ENCODE data around the gene CXorf66.
"Not testable (repeated sequence)": the region's sequence is repeated elsewhere in the genome, so short reads cannot be mapped to it uniquely, and the experiment has no call there.

Gene CXorf66

GRCh38 chrX:139924696-139925095, 40.6 kb downstream of the CXorf66 start:
- no peak for DNase-seq (ENCODE audit: low spot score)

GRCh38 chrX:139924069-139924695, 41.1 kb downstream of the CXorf66 start:
- no peak for DNase-seq (ENCODE audit: low spot score)

- not testable (repeated sequence) for DNase-seq (ENCODE audit: low spot score)
Observed at GRCh38 chrX:139921142-139921541, 44.2 kb downstream of the CXorf66 start.

- DNase-seq (ENCODE audit: low spot score) = no peak
Observed at GRCh38 chrX:139920316-139920715, 45.0 kb downstream of the CXorf66 start.

- no peak for DNase-seq (ENCODE audit: low spot score)
Observed at GRCh38 chrX:139914421-139914820, 50.9 kb downstream of the CXorf66 start.

GRCh38 chrX:139909712-139910111, 55.6 kb downstream of the CXorf66 start:
- no peak for DNase-seq (ENCODE audit: low spot score)

- DNase-seq (ENCODE audit: low spot score) = no peak
Observed at GRCh38 chrX:139907078-139907477, 58.2 kb downstream of the CXorf66 start.

- no peak for DNase-seq (ENCODE audit: low spot score)
Observed at GRCh38 chrX:139905743-139906142, 59.6 kb downstream of the CXorf66 start.
